HEK293T (cell line): ENCODE data around the gene MREG.

Source experiments
- ARNT ChIP-seq: fragments of 450-650 bp; IDR thresholded peaks from 2 replicates; pipeline ENCODE4 v1.6.1; 2017; ENCODE audit warnings: mild to moderate bottlenecking
- BHLHE40 ChIP-seq: fragments of 450-650 bp; IDR thresholded peaks from 2 replicates; pipeline ENCODE4 v1.6.1; 2016; ENCODE audit warnings: mild to moderate bottlenecking, moderate library complexity, borderline replicate concordance
- CTBP1 ChIP-seq: fragments of 450-650 bp; IDR thresholded peaks from 2 replicates; pipeline ENCODE4 v1.6.1; 2016; ENCODE audit warnings: borderline replicate concordance
- ELF4 ChIP-seq: fragments of 450-650 bp; IDR thresholded peaks from 2 replicates; pipeline ENCODE4 v1.6.1; 2017; ENCODE audit warnings: antibody characterized with exemption
- FOXA1 ChIP-seq: fragments of 450-650 bp; IDR thresholded peaks from 2 replicates; pipeline ENCODE4 v1.6.1; 2016; ENCODE audit warnings: mild to moderate bottlenecking
- FOXK2 ChIP-seq: fragments of 450-650 bp; IDR thresholded peaks from 2 replicates; pipeline ENCODE4 v1.6.1; 2016; ENCODE audit warnings: mild to moderate bottlenecking
- FOXM1 ChIP-seq: fragments of 450-650 bp; IDR thresholded peaks from 2 replicates; pipeline ENCODE4 v1.6.1; 2017; ENCODE audit warnings: mild to moderate bottlenecking, borderline replicate concordance
- HDGF ChIP-seq: fragments of 450-650 bp; IDR thresholded peaks from 2 replicates; pipeline ENCODE4 v1.6.1; 2017; ENCODE audit warnings: antibody characterized with exemption, borderline replicate concordance
- L3MBTL2 ChIP-seq: fragments of 450-650 bp; conservative IDR thresholded peaks from 2 replicates; pipeline ENCODE4 v1.6.1; 2016; ENCODE audit warnings: mild to moderate bottlenecking
- SP1 ChIP-seq: fragments of 450-650 bp; IDR thresholded peaks from 2 replicates; pipeline ENCODE4 v1.6.1; 2017
- SUZ12 ChIP-seq: fragments of 450-650 bp; IDR thresholded peaks from 2 replicates; pipeline ENCODE4 v1.6.1; 2016; ENCODE audit warnings: mild to moderate bottlenecking
- TARDBP ChIP-seq: fragments of 450-650 bp; IDR thresholded peaks from 2 replicates; pipeline ENCODE4 v1.6.1; 2016
- TF ChIP-seq, protein P1 (sequence below): fragments of 450-650 bp; IDR thresholded peaks from 2 replicates; pipeline ENCODE4 v1.6.1; 2016

DNA sequence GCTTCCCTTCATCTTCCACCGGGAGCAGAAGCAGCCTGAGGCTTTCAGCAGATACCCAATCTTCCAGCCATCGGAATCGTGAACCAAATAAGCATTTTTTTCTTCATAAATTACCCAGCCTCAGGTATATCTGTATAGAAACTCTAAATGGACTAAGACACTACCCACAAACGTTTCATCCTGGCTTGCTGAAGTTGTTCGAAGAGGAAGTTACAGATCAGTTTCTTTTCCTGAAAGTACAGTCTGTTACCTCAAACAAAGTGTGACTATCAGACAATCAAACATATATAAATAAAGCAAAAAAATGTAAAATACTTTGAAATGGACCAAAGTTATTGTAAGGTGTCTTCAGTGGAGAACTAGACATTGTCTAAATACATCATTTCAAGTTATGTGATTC, 97.9 kb downstream of the MREG start:
- TF ChIP-seq ARNT = no peak
- TF ChIP-seq FOXK2 = no peak
- no peak for TF ChIP-seq FOXM1
- TF ChIP-seq SP1 = no peak
- TF ChIP-seq ELF4 = no peak
- no peak for TF ChIP-seq BHLHE40
- TF ChIP-seq, protein P1, sequence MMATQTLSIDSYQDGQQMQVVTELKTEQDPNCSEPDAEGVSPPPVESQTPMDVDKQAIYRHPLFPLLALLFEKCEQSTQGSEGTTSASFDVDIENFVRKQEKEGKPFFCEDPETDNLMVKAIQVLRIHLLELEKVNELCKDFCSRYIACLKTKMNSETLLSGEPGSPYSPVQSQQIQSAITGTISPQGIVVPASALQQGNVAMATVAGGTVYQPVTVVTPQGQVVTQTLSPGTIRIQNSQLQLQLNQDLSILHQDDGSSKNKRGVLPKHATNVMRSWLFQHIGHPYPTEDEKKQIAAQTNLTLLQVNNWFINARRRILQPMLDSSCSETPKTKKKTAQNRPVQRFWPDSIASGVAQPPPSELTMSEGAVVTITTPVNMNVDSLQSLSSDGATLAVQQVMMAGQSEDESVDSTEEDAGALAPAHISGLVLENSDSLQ = no peak
- TF ChIP-seq TARDBP = no peak
- no peak for TF ChIP-seq FOXA1
- no peak for TF ChIP-seq HDGF
- no peak for TF ChIP-seq SUZ12
- no peak for TF ChIP-seq CTBP1
- TF ChIP-seq L3MBTL2 = no peak
